Measurements from ENCODE around the gene GHRH.

GRCh38 chr20:37276494-37277252 lies 15.1 kb upstream of the GHRH start:
- TF ChIP-seq CTCF (conservative IDR thresholded peaks at IDR 0.05; ENCODE audit: low read depth, low read length) (peak; percentile 62), ELK1 (IDR thresholded peaks at IDR 0.05; ENCODE audit: borderline replicate concordance, low read depth, low read length) (no peak), RAD21 (IDR thresholded peaks at IDR 0.05; ENCODE audit: low read length) (peak; percentile 73), MAFK (IDR thresholded peaks at IDR 0.05; ENCODE audit: low read depth, low read length) (no peak), POLR2A (IDR thresholded peaks at IDR 0.05; ENCODE audit: low read depth, low read length) (no peak), FOS (IDR thresholded peaks at IDR 0.05; ENCODE audit: low read depth, low read length) (no peak), CHD1 (IDR thresholded peaks at IDR 0.05; ENCODE audit: low read depth, low read length) (no peak), USF2 (IDR thresholded peaks at IDR 0.05; ENCODE audit: low read depth, low read length) (no peak), MXI1 (IDR thresholded peaks at IDR 0.05; ENCODE audit: borderline replicate concordance, low read depth, low read length) (peak; percentile 75; the same call in 1 of the 2 replicates), NFE2L2 (IDR thresholded peaks at IDR 0.05; ENCODE audit: low read depth, low read length) (no peak), SMC3 (IDR thresholded peaks at IDR 0.05; ENCODE audit: low read depth, low read length) (peak; percentile 40; the same call in 1 of the 2 replicates), RCOR1 (IDR thresholded peaks at IDR 0.05; ENCODE audit: insufficient replicate concordance, low read length) (no peak)

Data from IMR-90 (cell line).